Esophagus squamous epithelium (tissue), 4 donors: ENCODE measurements around the gene PRKG1.

Experiments used
- POLR2A ChIP-seq, 4 donors: fragments of 450-650 bp; IDR thresholded peaks; one replicate each; pipeline ENCODE4 v1.6.1; 2017; ENCODE audit warnings: antibody characterized with exemption in 4 of 4, mild to moderate bottlenecking in 4 of 4, moderate library complexity in 3 of 4
- TF ChIP-seq, protein P1 (sequence below), 6 experiments: fragments of 450-650 bp in 4 of 6; fragments of 200-600 bp in 2 of 6; sonication (generic) in 2 of 6; IDR thresholded peaks; one replicate each; pipeline ENCODE4 v1.5.1; 2016 to 2019; ENCODE audit warnings: antibody characterized with exemption in 6 of 6, mild to moderate bottlenecking in 4 of 6, moderate library complexity in 4 of 6

DNA sequence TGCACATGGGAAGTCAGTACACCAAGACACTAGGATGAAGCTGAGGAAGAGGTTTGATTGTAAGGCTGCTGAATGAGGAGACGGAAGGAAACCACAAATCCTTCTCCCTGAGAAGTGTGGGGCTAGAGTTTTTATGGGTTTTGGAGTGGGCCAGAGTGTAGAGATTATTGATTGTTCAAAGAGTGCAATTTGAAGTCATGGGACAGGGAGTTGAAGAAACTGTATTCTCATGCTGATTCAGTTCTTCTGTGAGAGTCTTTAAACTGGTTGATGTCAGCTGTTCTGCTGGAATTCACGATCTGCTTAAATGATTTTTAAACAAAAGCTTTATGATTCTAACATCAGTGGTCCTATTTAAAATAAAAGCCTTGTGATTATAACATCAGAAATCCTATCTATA, 533.9 kb downstream of the PRKG1 start:
- TF ChIP-seq, protein P1, sequence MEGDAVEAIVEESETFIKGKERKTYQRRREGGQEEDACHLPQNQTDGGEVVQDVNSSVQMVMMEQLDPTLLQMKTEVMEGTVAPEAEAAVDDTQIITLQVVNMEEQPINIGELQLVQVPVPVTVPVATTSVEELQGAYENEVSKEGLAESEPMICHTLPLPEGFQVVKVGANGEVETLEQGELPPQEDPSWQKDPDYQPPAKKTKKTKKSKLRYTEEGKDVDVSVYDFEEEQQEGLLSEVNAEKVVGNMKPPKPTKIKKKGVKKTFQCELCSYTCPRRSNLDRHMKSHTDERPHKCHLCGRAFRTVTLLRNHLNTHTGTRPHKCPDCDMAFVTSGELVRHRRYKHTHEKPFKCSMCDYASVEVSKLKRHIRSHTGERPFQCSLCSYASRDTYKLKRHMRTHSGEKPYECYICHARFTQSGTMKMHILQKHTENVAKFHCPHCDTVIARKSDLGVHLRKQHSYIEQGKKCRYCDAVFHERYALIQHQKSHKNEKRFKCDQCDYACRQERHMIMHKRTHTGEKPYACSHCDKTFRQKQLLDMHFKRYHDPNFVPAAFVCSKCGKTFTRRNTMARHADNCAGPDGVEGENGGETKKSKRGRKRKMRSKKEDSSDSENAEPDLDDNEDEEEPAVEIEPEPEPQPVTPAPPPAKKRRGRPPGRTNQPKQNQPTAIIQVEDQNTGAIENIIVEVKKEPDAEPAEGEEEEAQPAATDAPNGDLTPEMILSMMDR (IDR thresholded peaks at IDR 0.05), result no peak
- no peak for TF ChIP-seq POLR2A (IDR thresholded peaks at IDR 0.05)
